GM19438 (cell line): Measurements from ENCODE around the gene ADGRG2.

Experiments
- ATAC-seq: cut with Tn5 transposase; IDR thresholded peaks from one replicate; pipeline ENCODE4 v1.9.1; 2021; ENCODE audit warnings: low read depth; ENCODE audit not compliant: unreplicated experiment

ADGRG2 gene, protein sequence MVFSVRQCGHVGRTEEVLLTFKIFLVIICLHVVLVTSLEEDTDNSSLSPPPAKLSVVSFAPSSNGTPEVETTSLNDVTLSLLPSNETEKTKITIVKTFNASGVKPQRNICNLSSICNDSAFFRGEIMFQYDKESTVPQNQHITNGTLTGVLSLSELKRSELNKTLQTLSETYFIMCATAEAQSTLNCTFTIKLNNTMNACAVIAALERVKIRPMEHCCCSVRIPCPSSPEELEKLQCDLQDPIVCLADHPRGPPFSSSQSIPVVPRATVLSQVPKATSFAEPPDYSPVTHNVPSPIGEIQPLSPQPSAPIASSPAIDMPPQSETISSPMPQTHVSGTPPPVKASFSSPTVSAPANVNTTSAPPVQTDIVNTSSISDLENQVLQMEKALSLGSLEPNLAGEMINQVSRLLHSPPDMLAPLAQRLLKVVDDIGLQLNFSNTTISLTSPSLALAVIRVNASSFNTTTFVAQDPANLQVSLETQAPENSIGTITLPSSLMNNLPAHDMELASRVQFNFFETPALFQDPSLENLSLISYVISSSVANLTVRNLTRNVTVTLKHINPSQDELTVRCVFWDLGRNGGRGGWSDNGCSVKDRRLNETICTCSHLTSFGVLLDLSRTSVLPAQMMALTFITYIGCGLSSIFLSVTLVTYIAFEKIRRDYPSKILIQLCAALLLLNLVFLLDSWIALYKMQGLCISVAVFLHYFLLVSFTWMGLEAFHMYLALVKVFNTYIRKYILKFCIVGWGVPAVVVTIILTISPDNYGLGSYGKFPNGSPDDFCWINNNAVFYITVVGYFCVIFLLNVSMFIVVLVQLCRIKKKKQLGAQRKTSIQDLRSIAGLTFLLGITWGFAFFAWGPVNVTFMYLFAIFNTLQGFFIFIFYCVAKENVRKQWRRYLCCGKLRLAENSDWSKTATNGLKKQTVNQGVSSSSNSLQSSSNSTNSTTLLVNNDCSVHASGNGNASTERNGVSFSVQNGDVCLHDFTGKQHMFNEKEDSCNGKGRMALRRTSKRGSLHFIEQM

DNA sequence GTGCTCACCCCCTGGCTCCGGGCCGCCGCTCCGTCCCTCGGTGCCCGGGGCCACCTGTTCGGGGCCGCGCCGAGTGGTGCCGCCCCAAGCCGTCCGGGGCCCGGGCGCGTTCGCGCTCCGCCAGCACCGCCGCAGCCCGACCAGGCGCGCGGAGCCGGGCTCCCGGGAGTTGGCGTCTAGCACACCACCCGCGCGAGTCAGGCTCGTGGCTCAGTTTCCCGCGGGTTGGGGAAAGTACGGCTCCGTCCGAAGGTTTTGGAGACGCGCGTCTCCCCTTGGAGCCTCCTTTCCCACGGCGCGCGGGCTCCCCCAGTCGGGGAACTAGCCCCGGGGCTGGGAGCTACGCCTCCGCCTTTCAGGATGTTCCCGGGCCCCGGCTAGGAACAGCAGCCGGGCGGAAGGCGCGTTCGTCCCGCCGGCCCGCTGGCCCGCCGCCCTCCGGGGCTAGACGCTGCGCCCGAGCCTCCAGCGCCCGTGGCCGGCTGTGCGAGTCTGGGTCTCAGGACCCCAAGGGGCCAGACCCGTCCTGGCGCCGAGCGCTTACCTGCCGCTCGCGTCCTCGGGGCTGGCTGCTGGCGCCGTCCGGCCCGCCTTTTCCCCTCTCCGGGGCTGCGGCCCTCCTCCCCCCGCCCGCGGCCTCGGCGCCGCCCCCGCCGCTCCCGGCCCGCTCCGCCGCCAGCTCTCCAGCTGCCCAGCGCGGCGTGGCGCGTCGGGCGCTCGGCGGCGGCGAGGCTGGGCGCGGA is at the start of gene ADGRG2:
Gene ADGRG2 (minus strand): TSS at position 571 of the 743 bp plus-strand sequence. CDS start 53,634 bp downstream, outside the sequence.
- no peak for ATAC-seq

DNA sequence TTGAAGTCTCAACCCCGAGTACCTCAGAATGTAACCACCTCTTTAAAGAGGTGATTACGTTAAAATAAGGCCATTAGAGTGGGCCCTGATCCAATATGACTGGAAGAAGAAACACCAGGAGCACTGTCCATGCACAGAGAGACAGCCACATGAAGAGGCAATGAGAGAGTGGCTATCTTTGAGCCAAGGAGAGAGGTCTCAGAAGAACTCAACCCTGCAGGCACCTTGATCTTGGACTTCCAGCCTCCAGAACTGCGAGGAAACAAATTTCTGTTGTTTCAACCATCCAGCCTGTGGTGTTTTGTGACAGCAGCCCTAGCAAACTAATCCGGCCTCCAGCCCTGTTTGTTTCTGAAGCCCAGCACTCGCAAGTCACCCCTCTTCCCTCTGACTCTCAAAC is 46.3 kb upstream of the ADGRG2 start:
- no peak for ATAC-seq

DNA sequence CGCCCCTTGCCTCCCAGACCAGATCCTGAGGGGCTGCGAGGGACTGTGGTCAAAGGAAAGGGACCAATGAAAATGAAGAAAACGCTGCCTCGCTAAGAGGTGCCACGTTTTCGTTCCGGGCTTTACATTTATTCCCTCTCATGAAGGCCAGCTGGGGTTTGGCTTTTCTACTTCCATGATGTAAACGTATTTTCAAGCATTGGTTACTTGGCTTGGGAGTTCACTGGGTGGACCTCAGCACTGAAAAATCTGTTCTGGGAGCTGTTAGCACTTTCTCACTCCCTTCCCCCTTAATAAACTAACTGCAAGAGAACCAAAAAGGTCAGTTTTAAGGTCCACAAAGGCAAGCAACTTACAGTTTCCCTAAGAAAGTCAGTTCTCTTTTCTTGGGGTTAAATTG is 40.6 kb upstream of the ADGRG2 start:
- ATAC-seq: no peak

DNA sequence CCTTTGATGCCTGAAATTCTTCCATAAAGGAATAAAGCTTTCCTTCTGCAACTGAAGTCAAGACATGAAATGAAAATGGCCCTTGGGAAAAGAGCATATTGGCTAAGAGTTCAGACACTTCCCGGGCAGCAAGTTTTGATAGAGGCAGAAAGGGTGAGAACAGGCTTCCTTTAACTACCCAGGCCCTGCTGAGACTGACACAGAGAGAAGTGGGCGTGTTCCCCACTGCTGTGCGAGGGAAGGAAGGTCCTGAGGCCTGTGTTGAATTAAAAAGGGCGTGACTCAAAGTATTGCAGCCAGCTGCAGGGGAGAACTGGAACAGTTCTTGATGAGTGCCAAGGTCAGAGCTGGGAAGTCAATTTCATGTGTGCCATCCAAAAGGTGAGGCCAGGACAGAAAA is 33.9 kb upstream of the ADGRG2 start:
- no peak for ATAC-seq

DNA sequence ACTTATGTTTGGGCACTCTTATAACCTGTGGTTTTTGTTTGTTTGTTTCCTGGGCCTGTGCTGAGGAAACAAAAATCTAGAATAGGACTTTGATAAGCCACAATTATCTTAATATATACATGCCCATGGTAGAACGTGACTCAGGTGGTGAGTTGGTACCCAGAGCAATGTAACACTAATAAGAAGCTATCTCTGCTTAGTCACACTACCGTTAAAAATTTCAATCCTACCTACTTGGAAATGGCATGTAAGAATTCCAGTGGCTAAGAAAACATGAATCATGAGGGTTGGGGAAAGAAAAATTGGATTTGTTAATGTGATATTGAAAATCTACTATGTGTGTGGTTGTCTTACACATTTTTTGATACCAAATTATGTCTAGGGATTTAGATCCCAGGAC is 30.5 kb upstream of the ADGRG2 start:
- ATAC-seq: no peak

DNA sequence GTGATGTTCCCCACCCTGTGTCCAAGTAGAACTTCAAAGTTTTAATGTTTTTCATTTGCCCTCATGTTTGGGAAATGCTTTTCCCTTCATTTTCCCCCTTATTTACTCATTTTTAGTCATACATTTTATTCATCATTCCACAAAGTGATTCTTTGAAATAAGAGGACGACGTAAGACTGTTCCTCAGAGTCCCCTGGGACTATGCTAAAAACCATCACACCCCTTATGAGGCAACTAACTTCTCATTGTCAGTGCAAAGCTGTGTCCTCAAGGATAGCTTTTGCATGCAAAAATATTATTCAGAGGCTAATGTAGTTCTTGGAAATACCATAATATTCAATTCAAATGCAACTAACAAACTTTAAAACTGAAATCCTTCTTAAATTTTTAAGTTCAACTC is 14.8 kb upstream of the ADGRG2 start:
- ATAC-seq: no peak

DNA sequence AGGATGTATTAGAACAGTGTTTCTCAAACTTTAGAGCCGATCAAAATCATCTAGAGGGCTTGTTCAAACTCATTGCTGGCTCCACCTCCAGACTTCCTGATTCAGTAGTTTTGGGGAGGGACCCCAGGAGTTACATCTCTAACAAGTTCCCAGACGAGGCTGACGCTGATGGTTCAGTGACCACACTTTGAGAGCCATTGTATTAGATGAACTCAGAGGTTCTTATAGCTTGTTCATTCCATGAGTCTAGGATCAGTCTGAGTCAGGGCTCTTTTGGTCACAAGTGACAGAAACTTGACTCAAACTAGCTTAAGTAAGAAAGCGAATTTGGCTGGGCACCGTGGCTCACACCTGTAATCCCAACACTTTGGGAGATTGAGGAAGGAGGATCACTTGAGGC is 11.5 kb upstream of the ADGRG2 start:
- ATAC-seq: no peak

DNA sequence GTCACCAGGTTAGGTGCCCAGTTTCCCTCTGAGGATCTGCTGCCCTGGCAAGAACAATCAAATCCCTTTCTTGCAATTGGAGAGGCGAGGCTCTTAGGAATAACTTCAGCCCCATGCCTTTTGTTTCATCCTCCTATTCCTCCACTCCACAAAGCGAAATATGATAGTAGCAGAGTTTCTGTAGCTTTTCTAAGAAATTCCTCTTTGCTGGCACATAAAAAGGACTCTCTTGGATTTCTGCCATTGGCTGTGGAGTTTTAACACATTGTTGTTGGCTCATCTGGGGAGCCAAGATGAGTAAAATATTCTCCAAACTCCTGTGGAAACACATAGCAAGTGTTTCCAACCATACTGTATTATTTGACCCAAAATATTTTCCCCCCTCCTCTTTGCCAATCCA is 11.0 kb upstream of the ADGRG2 start:
- ATAC-seq: no peak

DNA sequence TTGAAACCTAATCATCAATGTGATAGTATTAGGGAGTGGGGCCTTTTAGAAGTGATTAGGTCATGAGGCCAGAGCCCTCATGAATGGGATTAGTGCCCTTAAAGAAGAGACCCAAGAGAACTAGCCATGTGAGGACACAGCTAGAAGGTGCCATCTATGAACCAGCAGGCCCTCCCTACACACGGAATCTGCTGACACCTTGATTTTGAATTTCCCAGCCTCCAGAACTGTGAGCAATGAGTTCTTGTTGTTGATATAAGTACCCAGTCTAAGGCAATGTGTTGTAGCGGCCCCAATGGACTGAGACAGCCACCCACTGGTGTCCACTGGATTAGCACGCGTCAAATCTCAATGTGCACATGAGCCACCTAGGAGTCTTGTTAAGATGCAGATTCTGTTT is 8.4 kb upstream of the ADGRG2 start:
- ATAC-seq: no peak

DNA sequence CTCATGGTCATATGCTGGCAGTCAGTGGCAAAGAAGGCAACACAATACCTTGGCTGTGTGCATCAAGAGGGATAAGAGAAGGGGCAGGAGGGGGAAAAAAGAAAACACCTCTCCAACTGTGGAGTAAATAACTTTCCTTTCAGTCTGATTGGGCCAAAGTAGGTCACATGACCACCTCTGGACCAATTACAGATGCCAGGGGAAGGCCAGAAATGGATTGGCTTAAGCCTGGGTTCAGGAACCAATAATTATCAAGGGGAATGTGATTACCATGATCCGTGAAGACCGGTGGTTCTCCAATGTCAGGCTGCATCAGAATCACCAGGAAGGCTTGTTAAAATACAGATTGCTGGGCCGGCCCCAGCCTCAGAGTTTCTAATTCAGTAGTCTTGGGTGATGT is 7.4 kb upstream of the ADGRG2 start:
- ATAC-seq: no peak

DNA sequence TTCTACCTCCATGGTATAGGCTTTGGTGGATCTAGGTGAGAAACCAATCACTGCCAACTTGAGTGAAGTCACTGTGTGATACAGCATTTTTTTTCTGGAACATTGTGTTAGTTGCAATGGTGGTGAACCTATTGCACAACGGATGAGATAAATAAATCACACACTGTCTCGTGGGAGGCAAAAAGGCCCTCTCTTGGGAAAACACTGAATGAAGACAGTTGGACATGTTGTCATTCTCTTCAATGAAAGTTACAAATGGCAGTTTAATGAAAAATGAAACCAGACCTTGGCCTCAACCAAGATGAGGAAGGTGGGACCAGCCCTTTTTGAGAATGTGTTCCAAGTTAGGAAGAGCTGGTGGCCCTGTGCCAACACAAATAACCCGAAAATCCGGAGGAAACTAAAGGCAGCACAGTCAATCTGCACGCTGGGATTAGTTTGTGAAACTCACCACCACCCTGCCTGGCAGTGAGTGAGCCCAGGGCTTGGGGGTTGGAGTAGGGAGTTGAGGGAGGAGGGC is 5.4 kb upstream of the ADGRG2 start:
- ATAC-seq: no peak

DNA sequence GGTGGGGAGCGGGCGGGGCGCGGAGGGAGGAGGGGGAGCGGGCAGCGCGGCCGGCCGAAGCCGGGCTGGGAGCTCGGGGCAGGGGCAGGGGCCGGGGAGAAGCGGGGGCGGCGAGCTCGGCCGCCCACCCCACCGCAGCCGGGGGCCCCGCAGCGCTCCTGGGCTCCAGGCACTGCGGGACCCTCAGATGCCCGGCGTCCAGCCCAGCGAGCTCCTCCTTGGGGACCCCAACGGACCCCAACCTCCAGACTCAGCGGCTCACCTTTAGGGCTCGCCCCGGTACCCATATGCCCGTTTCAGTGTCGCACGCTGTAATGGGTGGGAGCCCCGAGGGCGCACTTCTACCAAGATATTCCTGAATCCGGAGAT is 357 bp upstream of the ADGRG2 start:
- ATAC-seq: no peak

DNA sequence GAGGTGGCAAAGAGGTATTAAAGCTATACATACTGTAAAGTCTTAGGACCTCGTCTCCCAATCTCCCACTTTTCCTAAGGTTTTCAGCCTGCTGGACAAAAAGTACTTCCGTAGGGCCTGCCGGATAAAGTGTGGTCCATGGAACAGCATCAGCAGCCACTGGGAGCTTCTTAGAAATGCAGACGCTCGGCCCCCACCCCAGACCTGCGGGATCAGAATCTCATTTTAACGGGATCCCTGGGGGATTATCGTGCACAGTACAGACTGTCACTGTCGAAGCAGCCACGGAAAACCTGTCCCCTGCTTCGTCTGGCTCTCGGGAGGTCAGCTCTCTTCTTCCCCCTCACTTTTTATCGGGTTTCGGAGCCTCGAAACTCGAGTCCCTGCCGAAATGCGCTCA is 802 bp downstream of the ADGRG2 start:
- no peak for ATAC-seq

DNA sequence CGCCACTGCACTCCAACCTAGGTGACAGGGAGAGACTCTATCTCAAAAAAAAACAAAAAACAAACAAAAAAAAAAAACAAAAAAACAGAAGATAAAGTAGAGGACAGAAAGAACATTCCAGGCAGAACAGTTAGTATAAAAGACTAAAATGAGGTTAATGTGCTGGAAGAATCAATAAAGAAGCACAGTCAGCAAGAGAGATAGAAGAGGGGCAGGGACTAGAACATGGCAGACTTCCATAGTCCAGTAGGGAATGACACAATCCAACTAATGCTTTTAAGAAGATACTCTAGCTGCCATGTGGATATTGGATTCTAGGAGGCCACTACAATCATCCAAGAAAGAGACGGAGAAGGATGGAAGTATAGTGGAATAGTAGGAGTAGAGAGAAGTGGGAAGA is 11.6 kb downstream of the ADGRG2 start:
- no peak for ATAC-seq

DNA sequence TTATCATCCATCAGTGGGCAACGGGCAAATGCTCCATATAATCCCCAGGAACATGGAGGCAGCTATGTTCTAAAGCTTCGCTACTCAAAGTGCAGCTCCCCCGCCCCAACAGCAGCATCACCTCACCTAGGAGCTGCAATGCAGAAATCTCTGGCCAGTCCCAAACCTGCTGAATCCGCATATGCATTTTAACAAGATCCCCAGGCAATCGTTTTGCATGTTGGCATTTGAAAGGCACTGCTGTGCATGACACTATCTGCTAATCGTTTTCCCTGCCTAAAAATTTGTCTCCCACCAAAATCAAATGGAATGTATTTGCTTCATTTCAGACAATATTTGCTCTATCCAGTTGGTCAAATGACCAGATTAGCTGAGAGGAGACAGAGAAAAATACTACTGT is 15.2 kb downstream of the ADGRG2 start:
- ATAC-seq: no peak

DNA sequence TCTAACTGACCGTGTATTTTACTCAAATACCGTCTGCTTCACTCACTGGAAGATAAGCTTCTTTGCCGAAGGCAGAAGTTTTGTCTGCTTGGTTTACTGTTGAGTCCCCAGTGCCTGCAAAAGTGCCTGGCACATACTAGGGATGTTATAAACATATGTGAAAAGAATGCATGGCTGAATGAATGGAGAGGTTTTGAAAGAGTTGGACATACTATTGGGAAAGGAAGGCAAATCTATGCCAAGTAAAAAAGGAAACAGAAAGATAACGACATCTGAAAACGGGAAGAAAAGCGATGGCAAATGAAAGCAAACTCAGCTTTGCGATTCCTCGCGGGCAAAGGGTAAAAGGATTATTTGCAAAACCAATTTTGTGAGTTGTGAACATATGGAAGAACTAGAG is 21.7 kb downstream of the ADGRG2 start:
- no peak for ATAC-seq

DNA sequence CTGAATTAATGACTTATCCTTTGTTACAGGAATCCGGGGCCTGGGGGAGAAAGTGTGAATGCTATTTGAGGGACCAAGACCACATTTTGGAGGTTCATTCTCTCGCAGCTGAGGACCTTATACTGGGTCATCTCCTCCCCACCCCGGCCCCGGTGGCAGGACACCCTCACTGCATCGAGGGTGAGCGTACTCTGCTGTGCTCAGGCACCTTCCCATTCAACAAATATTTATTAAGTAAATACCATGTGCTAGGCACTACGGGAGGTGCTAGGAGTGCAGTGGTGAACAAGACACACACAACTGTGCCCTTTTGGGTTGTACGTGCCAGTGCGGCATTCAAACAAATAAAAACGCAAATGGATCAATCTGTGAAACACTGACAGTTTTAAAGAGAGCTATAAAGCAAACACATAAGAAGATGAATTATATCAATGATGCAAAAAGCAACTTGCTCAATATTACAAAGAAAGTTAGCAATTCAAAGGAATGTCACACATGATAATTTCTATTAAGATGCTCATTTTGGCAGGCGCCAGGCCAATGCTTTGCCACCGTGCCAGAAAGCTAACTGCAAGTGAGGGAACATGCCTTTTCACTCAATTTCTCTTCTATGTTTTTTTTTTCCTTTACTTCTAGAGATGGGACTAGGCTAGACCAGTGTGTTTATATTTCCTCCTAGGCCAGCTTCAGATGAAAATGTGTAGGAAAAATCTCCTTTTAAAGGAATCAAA is 24.6 kb downstream of the ADGRG2 start:
- ATAC-seq: no peak

DNA sequence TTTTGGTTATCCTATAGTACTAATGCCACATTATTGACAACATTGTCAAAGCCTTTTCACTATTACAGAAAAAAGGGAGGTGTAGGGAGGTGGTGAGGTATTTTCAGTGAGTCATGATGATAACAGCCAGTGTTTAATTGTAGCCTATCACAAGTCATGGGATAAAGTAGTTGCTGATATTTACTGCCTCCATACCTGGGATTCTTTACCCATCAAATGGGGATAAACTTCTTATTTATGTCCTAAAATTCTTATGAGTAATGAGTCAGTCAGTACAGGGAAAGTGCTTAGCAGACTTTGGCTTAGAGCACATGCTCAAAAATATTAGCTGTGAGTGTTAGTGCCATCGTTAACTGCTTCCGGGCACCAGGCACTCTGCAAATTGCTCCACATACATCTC is 25.7 kb downstream of the ADGRG2 start:
- ATAC-seq: no peak

DNA sequence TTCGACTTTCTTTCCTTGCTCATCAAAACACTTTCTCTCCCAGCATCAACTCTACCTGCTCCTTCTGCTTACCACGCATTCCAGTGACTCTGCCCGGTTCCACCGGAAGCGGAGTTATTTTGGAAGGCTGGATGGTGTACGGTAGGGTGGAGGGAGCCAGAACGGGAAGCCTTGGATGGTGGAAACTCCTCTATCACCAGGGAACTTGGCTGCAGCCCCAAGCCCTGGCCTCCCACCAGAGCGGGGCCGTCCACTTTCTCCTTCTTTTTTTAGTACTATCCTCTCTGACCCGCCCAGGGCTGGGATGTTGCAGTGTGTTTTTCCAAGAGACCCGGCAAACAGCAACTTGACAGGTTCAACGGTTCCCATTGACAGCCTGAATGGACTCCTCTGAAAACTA is 27.6 kb downstream of the ADGRG2 start:
- ATAC-seq: no peak

DNA sequence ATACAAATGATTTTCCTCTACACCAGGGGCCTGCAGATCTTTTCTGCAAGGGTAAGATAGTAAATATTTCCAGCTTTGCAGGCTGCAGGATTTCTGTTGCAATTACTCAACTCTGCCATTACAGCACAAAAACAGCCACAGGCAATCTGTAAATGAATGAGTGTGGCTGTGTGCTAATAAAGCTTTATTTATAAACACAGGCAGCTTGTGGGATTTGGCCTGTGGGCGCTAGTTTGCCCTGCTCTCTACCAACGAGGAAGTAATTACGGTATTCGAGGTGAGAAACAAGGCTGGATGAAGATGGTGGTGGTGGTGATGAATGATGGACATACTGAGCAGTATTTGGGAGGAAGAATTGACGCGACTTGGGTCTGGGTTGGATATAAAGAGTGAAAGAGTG is 30.7 kb downstream of the ADGRG2 start:
- no peak for ATAC-seq
